ENCODE measurements around the gene RAB40C.

RAB40C gene

DNA sequence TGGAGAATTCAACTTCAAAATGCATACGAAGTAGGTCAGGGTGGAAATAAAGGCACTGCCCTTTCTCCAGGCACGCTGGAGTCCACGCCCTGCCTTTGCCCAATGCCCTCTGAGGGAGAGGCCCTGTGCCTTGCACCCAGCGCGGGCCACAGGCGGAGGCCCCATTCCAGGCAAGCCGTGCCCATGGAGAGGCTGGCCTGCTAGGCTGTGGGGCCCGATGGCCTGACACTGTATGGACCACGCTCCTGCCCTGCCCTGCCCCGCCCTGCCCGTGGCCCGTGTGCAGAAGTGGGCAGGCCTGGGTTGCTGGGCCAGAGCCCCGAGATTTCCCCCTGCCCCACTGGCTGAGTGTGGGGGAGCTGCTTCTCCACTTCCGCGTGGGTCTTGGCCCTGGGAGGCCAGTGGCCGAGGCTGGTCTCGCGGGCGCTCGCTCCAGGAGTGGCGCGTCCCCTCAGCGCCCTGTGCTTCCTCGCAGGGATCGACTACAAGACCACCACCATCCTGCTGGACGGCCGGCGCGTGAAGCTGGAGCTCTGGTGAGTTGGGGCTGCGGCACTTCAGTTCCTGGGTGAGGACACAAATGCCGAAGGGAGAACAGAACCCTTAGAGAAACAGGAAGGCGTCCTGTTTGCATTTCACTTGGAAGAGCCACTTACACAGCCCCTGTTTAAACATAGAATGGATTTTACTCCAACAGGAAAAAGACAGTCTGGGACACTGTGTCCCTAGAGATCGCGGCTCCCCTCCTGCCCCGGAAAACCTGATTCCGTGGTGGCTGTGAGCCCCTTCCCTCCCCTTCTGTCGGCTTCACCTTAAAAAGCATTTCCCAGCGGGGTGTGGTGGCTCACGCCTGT is 27.1 kb downstream of the RAB40C start:
- no peaks in the 10 kb centered on the region for H3K27me3 ChIP-seq (ENCODE audit: control insufficient read depth in 1 of 2, insufficient read depth in 2 of 2, low read length in 2 of 2)
- H3K36me3 ChIP-seq (ENCODE audit: control insufficient read depth in 1 of 2, insufficient read depth in 2 of 2, low read length in 2 of 2) = peaks cover 4 to 33% of the 10 kb centered on the region in 2 donors
- H3K27ac ChIP-seq (ENCODE audit: low read depth, low read length) = no peak overlapping the region
- peaks cover 0 to 4% of the 10 kb centered on the region in 2 donors for H3K4me1 ChIP-seq (ENCODE audit: control insufficient read depth in 1 of 2, insufficient read depth in 2 of 2, low read length in 2 of 2)
- no peaks in the 10 kb centered on the region for H3K9me3 ChIP-seq (ENCODE audit: control insufficient read depth in 1 of 2, low read length in 2 of 2)
- H3K4me3 ChIP-seq (ENCODE audit: low read depth in 1 of 2, low read length in 2 of 2) = no peak overlapping the region
- no peak overlapping the region for H3K9ac ChIP-seq (ENCODE audit: low read depth in 1 of 2, low read length in 2 of 2)

DNA sequence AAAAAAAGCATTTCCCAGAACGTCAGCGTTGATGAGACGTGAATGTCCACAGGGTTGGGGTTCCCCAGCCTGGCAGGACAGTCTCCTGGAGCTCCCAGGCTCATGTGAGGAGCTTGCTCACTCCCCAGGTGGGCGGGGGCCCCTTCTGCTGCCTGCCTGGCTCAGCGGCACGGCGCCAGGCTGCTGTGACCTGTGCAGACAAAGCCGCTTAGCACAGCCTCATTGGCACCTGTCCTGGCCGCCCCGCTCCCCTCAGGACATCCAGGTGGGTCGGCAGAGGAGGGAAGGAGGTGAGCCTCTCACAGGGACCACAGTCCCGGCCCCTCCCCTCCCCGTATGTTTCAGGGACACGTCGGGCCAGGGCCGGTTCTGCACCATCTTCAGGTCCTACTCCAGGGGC is 28.0 kb downstream of the RAB40C start:
- Histone ChIP-seq H3K9ac (ENCODE audit: low read depth in 1 of 2, low read length in 2 of 2) (no peak overlapping the region), H3K4me3 (ENCODE audit: low read depth in 1 of 2, low read length in 2 of 2) (no peak overlapping the region), H3K4me1 (ENCODE audit: control insufficient read depth in 1 of 2, insufficient read depth in 2 of 2, low read length in 2 of 2) (peaks cover 0 to 4% of the 10 kb centered on the region in 2 donors), H3K27me3 (ENCODE audit: control insufficient read depth in 1 of 2, insufficient read depth in 2 of 2, low read length in 2 of 2) (no peaks in the 10 kb centered on the region), H3K27ac (ENCODE audit: low read depth, low read length) (no peak overlapping the region), H3K36me3 (ENCODE audit: control insufficient read depth in 1 of 2, insufficient read depth in 2 of 2, low read length in 2 of 2) (peaks cover 4 to 33% of the 10 kb centered on the region in 2 donors), H3K9me3 (ENCODE audit: control insufficient read depth in 1 of 2, low read length in 2 of 2) (no peaks in the 10 kb centered on the region)

DNA sequence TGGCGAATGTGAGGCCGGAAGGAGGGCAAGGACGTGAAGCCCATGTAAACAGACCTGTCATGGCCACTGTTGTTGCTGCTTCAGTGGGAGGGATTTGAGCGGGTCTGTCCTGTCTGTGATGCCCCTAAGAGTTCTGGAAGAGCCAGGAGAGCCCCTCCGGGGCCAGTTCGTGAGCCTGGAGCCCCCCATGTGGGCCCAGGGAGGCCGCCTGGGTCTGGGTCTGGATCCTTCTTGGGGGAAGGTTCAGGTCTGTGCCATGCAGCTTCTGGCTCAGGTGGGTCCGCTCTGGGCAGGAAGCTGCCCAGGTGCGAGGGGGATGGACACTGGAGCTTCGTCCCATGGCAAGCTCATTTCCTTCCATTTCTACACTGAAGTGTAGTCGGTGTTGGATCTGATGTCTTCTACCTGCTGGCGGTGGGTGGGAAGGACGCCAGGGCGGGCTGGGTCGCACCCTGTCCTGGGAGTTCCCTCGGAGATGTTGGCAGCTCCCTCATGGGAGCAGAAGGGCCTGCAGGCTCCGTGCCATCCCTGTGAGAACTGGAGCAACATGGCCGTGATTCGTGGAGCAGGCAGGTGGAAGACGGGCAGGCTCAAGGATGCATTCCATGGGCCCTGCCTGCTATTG is 29.7 kb downstream of the RAB40C start:
- H3K4me1 ChIP-seq (ENCODE audit: control insufficient read depth in 1 of 2, insufficient read depth in 2 of 2, low read length in 2 of 2) = peaks cover 0 to 4% of the 10 kb centered on the region in 2 donors
- H3K27ac ChIP-seq (ENCODE audit: low read depth, low read length) = no peak overlapping the region
- peaks cover 4 to 23% of the 10 kb centered on the region in 2 donors for H3K36me3 ChIP-seq (ENCODE audit: control insufficient read depth in 1 of 2, insufficient read depth in 2 of 2, low read length in 2 of 2)
- H3K9ac ChIP-seq (ENCODE audit: low read depth in 1 of 2, low read length in 2 of 2) = no peak overlapping the region
- H3K4me3 ChIP-seq (ENCODE audit: low read depth in 1 of 2, low read length in 2 of 2) = no peak overlapping the region
- no peaks in the 10 kb centered on the region for H3K9me3 ChIP-seq (ENCODE audit: control insufficient read depth in 1 of 2, low read length in 2 of 2)
- no peaks in the 10 kb centered on the region for H3K27me3 ChIP-seq (ENCODE audit: control insufficient read depth in 1 of 2, insufficient read depth in 2 of 2, low read length in 2 of 2)

DNA sequence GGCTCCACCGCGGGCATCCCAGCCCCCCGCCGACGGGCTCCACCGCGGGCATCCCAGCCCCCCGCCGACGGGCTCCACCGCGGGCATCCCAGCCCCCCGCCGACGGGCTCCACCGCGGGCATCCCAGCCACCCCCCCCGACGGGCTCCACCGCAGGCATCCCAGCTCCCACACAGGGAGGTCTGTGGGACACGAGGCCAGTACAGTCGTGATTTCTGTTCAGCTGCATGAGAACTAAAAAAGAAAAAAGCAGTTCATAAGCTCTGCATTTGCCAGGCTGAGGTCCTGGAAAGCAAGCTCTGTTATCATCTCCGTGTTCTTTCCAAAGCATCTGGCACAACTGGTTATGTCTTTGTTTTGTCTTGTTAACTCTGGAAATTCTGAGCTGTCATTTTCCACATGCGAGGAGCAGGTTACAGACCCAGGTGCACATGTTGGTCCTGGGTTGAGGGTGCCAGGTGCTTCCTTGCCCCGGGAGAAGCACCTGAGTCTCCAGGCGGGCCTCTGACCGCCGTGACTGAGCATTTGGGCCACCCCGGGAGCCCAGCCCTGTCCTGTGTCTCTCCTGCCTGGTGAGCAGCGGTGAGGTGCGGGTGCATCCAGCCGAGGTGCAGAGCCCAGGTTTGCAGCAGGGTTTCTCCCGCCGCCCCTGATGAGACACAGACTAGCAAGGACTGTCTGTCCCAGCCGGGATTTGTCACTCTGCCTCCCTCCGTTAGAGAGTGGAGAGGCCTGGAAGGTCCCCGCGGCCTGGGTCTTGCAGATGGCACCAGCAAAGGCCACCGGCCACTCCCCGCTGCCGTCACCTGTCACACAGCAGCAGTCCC is 31.0 kb downstream of the RAB40C start:
- Histone ChIP-seq H3K27me3 (ENCODE audit: control insufficient read depth in 1 of 2, insufficient read depth in 2 of 2, low read length in 2 of 2) (no peaks in the 10 kb centered on the region), H3K4me1 (ENCODE audit: control insufficient read depth in 1 of 2, insufficient read depth in 2 of 2, low read length in 2 of 2) (peaks cover 0 to 4% of the 10 kb centered on the region in 2 donors), H3K9me3 (ENCODE audit: control insufficient read depth in 1 of 2, low read length in 2 of 2) (no peaks in the 10 kb centered on the region), H3K36me3 (ENCODE audit: control insufficient read depth in 1 of 2, insufficient read depth in 2 of 2, low read length in 2 of 2) (peaks cover 0 to 21% of the 10 kb centered on the region in 2 donors), H3K27ac (ENCODE audit: low read depth, low read length) (no peak overlapping the region), H3K4me3 (ENCODE audit: low read depth in 1 of 2, low read length in 2 of 2) (no peak overlapping the region), H3K9ac (ENCODE audit: low read depth in 1 of 2, low read length in 2 of 2) (no peak overlapping the region)

DNA sequence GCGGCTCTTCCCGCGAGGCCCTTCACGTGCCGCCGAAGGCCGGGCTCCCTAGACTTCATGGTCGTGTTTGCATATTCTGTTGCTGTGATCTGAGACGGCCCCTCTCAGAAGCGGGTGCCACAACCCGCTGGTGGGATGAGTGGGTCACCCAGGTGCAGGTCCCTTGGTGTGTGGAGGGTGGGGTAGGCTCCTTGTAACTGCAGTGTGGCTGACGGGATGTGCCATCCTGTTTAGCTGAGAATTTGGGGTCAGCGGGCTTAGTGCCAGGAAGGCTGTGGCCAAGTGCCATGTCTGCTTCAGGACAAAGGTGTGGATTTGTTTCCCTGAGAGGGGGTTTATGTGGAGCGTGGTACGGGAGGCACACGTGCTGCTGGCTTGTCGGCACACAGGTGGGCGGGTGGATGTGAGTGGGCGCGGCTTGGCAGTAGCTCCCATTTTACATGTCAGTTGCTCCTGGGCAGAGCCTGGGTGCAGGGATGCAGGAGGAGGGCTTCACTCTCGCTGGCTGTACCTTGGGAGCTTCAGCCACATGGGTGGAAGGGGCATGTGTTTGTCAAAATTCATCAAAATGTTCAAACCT is 31.8 kb downstream of the RAB40C start:
- Histone ChIP-seq H3K27ac (ENCODE audit: low read depth, low read length) (no peak overlapping the region), H3K9ac (ENCODE audit: low read depth in 1 of 2, low read length in 2 of 2) (no peak overlapping the region), H3K4me3 (ENCODE audit: low read depth in 1 of 2, low read length in 2 of 2) (no peak overlapping the region), H3K4me1 (ENCODE audit: control insufficient read depth in 1 of 2, insufficient read depth in 2 of 2, low read length in 2 of 2) (peaks cover 0 to 4% of the 10 kb centered on the region in 2 donors), H3K36me3 (ENCODE audit: control insufficient read depth in 1 of 2, insufficient read depth in 2 of 2, low read length in 2 of 2) (peaks cover 0 to 26% of the 10 kb centered on the region in 2 donors), H3K27me3 (ENCODE audit: control insufficient read depth in 1 of 2, insufficient read depth in 2 of 2, low read length in 2 of 2) (no peaks in the 10 kb centered on the region), H3K9me3 (ENCODE audit: control insufficient read depth in 1 of 2, low read length in 2 of 2) (no peaks in the 10 kb centered on the region)

DNA sequence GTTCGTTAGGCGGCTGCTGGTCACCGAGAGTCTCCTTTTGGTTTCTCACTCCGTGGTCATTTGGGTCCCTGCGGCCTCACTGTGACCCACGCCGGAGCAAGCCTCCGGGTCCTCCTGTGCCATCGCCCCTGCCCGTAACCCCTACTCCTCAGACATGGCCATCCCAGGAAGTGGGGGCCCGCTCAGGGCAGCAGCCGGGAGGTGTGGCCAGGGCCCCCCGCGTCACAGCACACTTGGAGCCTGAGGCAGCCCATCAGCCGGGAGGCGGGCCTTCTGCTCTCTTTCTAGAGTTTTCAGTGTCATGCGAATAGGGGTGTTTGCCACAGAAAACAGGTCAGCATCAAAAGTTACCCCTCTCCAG is 33.0 kb downstream of the RAB40C start:
- no peak overlapping the region for H3K4me3 ChIP-seq (ENCODE audit: low read depth in 1 of 2, low read length in 2 of 2)
- no peaks in the 10 kb centered on the region for H3K9me3 ChIP-seq (ENCODE audit: control insufficient read depth in 1 of 2, low read length in 2 of 2)
- peaks cover 0 to 4% of the 10 kb centered on the region in 2 donors for H3K4me1 ChIP-seq (ENCODE audit: control insufficient read depth in 1 of 2, insufficient read depth in 2 of 2, low read length in 2 of 2)
- H3K27me3 ChIP-seq (ENCODE audit: control insufficient read depth in 1 of 2, insufficient read depth in 2 of 2, low read length in 2 of 2) = no peaks in the 10 kb centered on the region
- H3K27ac ChIP-seq (ENCODE audit: low read depth, low read length) = no peak overlapping the region
- H3K9ac ChIP-seq (ENCODE audit: low read depth in 1 of 2, low read length in 2 of 2) = no peak overlapping the region
- H3K36me3 ChIP-seq (ENCODE audit: control insufficient read depth in 1 of 2, insufficient read depth in 2 of 2, low read length in 2 of 2) = peaks cover 0 to 29% of the 10 kb centered on the region in 2 donors

DNA sequence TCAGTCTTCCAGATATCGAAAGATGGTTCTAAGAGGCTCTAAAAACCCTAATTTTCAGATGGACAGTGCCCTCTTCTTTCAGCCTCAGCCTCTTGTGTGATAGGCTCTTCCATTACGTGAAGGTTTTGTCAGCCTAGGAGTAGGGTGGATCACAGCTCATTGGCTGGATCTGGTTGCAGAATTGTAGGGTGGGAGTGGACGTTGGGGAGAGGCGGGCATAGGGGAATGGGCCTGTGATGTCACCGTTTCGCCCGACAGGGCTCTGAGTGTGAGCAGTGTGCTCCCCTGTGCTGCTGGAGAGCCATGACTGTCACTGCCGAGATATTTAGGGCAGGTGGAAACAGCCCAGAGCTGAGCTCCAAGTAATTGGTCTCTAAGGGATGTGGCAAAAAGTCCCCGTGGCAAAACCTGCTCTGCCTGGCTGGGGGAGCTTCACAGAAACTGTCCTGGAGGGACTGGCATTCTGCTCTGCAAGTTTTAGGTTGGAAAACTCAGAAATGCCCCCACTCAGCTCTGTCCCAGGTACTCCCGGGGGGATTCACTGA is 34.7 kb downstream of the RAB40C start:
- Histone ChIP-seq H3K9ac (ENCODE audit: low read depth in 1 of 2, low read length in 2 of 2) (no peak overlapping the region), H3K4me1 (ENCODE audit: control insufficient read depth in 1 of 2, insufficient read depth in 2 of 2, low read length in 2 of 2) (peaks cover 0 to 4% of the 10 kb centered on the region in 2 donors), H3K4me3 (ENCODE audit: low read depth in 1 of 2, low read length in 2 of 2) (no peak overlapping the region), H3K36me3 (ENCODE audit: control insufficient read depth in 1 of 2, insufficient read depth in 2 of 2, low read length in 2 of 2) (peaks cover 0 to 30% of the 10 kb centered on the region in 2 donors), H3K9me3 (ENCODE audit: control insufficient read depth in 1 of 2, low read length in 2 of 2) (no peaks in the 10 kb centered on the region), H3K27me3 (ENCODE audit: control insufficient read depth in 1 of 2, insufficient read depth in 2 of 2, low read length in 2 of 2) (no peaks in the 10 kb centered on the region), H3K27ac (ENCODE audit: low read depth, low read length) (no peak overlapping the region)

DNA sequence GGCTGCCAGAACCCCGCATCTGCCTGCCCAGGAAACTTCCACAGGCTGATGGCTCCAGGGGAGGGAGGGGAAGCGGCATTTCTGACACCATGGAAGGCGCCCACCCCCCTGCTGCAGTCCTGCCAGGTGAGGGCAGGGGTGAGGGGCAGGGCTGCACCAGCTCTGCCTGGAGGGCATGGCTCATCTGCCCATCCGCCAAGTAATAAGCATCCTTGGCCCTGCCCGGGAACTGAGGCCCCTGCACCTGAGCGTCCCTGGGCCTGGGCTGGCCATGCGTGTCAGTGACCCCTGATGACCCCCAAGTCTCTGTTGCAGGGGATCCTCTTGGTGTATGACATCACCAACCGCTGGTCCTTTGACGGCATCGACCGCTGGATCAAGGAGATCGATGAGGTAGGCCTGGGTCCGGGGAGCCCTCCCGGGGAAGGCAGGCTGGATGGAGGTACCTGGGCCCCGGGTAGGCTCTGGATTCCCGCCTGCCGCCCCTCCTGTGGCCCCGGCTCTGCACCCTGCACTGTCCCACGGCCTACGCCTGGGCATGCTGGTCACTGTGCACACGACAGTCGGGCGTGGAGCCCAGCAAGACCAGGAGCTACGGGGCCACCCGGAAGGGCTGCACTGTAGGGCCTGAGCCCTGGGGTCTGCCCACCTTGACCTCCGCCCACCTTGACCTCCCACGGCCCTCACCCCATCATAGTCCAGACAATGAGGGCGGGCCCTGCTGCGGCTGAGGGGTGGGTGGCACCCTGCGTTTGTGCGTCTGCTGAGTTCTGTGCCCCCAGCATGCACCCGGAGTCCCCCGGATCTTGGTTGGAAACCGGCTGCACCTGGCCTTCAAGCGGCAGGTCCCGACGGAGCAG is 35.5 kb downstream of the RAB40C start:
- Histone ChIP-seq H3K4me3 (ENCODE audit: low read depth in 1 of 2, low read length in 2 of 2) (no peak overlapping the region), H3K4me1 (ENCODE audit: control insufficient read depth in 1 of 2, insufficient read depth in 2 of 2, low read length in 2 of 2) (peaks cover 0 to 10% of the 10 kb centered on the region in 2 donors), H3K9ac (ENCODE audit: low read depth in 1 of 2, low read length in 2 of 2) (no peak overlapping the region), H3K36me3 (ENCODE audit: control insufficient read depth in 1 of 2, insufficient read depth in 2 of 2, low read length in 2 of 2) (peaks cover 0 to 30% of the 10 kb centered on the region in 2 donors), H3K9me3 (ENCODE audit: control insufficient read depth in 1 of 2, low read length in 2 of 2) (no peaks in the 10 kb centered on the region), H3K27me3 (ENCODE audit: control insufficient read depth in 1 of 2, insufficient read depth in 2 of 2, low read length in 2 of 2) (no peaks in the 10 kb centered on the region), H3K27ac (ENCODE audit: low read depth, low read length) (no peak overlapping the region)

Data from duodenal mucosa (tissue), 2 donors.